Stimulated activated CD4-positive, alpha-beta T cell treated with anti-CD3 and anti-CD28 coated beads, Interleukin-1b, Interleukin-23, amount 100 ng/mL, for 4 hours (primary cell): ENCODE results near the gene BICD2.
A peak's percentile ranks its signal among the peaks of the same experiment; 100 is the strongest.

ENCODE experiments used
- DNase-seq, 2 donors: peaks; one replicate each; pipeline ENCODE4 v3.0.0-alpha.2; 2020; ENCODE audit warnings: low read depth in 2 of 2

The BICD2 gene

GRCh38 chr9:92668746-92669526 is 95.7 kb downstream of the BICD2 start:
- DNase-seq, result peak; percentile 17 to 36

GRCh38 chr9:92666912-92667532 is 97.6 kb downstream of the BICD2 start:
- DNase-seq, result no peak

GRCh38 chr9:92666236-92666635 is 98.4 kb downstream of the BICD2 start:
- DNase-seq, result no peak

GRCh38 chr9:92665836-92666235 is 98.8 kb downstream of the BICD2 start:
- DNase-seq, result no peak

GRCh38 chr9:92664394-92665152 is 100.1 kb downstream of the BICD2 start:
- DNase-seq, result no peak

GRCh38 chr9:92663951-92664350 is 100.7 kb downstream of the BICD2 start:
- DNase-seq, result no peak

- no peak for DNase-seq
These were observed 101.5 kb downstream of the BICD2 start for GRCh38 chr9:92663126-92663525.

- no peak for DNase-seq
These were observed 102.9 kb downstream of the BICD2 start for GRCh38 chr9:92661743-92662142.
